Left ventricle myocardium inferior (tissue), 1 donor: ENCODE results near the gene GDPD1. TPM values are rescaled to one million over a fixed set of nuclear protein-coding genes. Genes with fewer than 3 reads are reported as not detected.
"Not testable (repeated sequence)": the region's sequence is repeated elsewhere in the genome, so short reads cannot be mapped to it uniquely, and the experiment has no call there.

Experiments
- DNase-seq: peaks from one replicate; pipeline ENCODE4 v3.0.0-alpha.2; 2020
- H3K27ac ChIP-seq: fragments of 200-600 bp; replicated peaks from 2 replicates; pipeline ENCODE4 v1.8.0; 2021
- H3K27me3 ChIP-seq: fragments of 200-600 bp; 2 replicates; pipeline ENCODE4 v1.8.0; 2021; ENCODE audit warnings: low read depth
- H3K36me3 ChIP-seq: fragments of 200-600 bp; 2 replicates; pipeline ENCODE4 v1.8.0; 2021
- H3K4me1 ChIP-seq: fragments of 200-600 bp; 2 replicates; pipeline ENCODE4 v1.8.0; 2021
- H3K4me3 ChIP-seq: fragments of 200-600 bp; 2 replicates; pipeline ENCODE4 v1.8.0; 2021; ENCODE audit warnings: mild to moderate bottlenecking, moderate library complexity
- H3K9me3 ChIP-seq: fragments of 200-600 bp; replicated peaks from 2 replicates; pipeline ENCODE4 v1.8.0; 2021
- CTCF ChIP-seq: fragments of 200-600 bp; IDR thresholded peaks from 2 replicates; pipeline ENCODE4 v1.8.0; 2021; ENCODE audit warnings: antibody characterized with exemption, mild to moderate bottlenecking, borderline replicate concordance
- intact Hi-C: fragments of 100-400 bp; cut with micrococcal nuclease; formaldehyde crosslinking; loops from one replicate; pipeline ENCODE4 v1.11.0; 2022
- total RNA-seq: library from RNA; stranded (reverse); fragmentation: NEBNext Ultra II Directional; extraction: Animal tissue kit (Norgen Biotek cat#: 25700); gene quantifications from one replicate; pipeline ENCODE4 v1.2.1, GENCODE V29; 2021
- donor health status: DM: no; HTN: yes; CAD: no; lungs with severe emphysema.

The GDPD1 gene
- total RNA-seq, 1 donor from 2014 or later, result 2.9 TPM

GRCh38 chr17:59199398-59199797 is 20.9 kb upstream of the GDPD1 start:
- DNase-seq, result no peak

GRCh38 chr17:59202320-59202719 is 18.0 kb upstream of the GDPD1 start:
- DNase-seq, result no peak
- no peak for TF ChIP-seq CTCF
- Histone ChIP-seq H3K4me1 (no peaks in the 10 kb centered on the region), H3K27ac (no peak overlapping the region), H3K9me3 (no peaks in the 10 kb centered on the region), H3K36me3 (no peaks in the 10 kb centered on the region), H3K4me3 (no peak overlapping the region), H3K27me3 (no peaks in the 10 kb centered on the region)
- intact Hi-C loops, result no loop called here

More at GRCh38 chr17:59199398-59199797, 20.9 kb upstream of the GDPD1 start:
- intact Hi-C loops, result no loop called here
- Histone ChIP-seq H3K36me3 (no peaks in the 10 kb centered on the region), H3K4me1 (no peaks in the 10 kb centered on the region), H3K9me3 (no peaks in the 10 kb centered on the region), H3K27ac (no peak overlapping the region), H3K4me3 (no peak overlapping the region), H3K27me3 (no peaks in the 10 kb centered on the region)
- no peak for TF ChIP-seq CTCF

- peaks cover 16% of the 10 kb centered on the region for H3K4me1 ChIP-seq
- no peak overlapping the region for H3K4me3 ChIP-seq
- H3K27me3 ChIP-seq, result no peaks in the 10 kb centered on the region
- H3K9me3 ChIP-seq, result no peaks in the 10 kb centered on the region
- intact Hi-C loops, result no loop called here
- no peak for TF ChIP-seq CTCF
- no peak for DNase-seq
- no peak overlapping the region for H3K27ac ChIP-seq
- peaks cover 7% of the 10 kb centered on the region for H3K36me3 ChIP-seq
Measured at GRCh38 chr17:59219370-59219769, 941 bp upstream of the GDPD1 start.

- peaks cover 16% of the 10 kb centered on the region for H3K4me1 ChIP-seq
- peak overlapping the region; percentile 83 for H3K4me3 ChIP-seq
- TF ChIP-seq CTCF, result no peak
- no peaks in the 10 kb centered on the region for H3K9me3 ChIP-seq
- DNase-seq, result no peak
- peak overlapping the region; percentile 64 for H3K27ac ChIP-seq
- intact Hi-C loops, result no loop called here
- H3K27me3 ChIP-seq, result no peaks in the 10 kb centered on the region
- H3K36me3 ChIP-seq, result peaks cover 1% of the 10 kb centered on the region
Measured at GRCh38 chr17:59219992-59220327, 351 bp upstream of the GDPD1 start.

- Histone ChIP-seq H3K27me3 (no peaks in the 10 kb centered on the region), H3K9me3 (no peaks in the 10 kb centered on the region), H3K4me1 (peaks cover 16% of the 10 kb centered on the region), H3K27ac (peak overlapping the region; percentile 64), H3K4me3 (peak overlapping the region; percentile 83), H3K36me3 (no peaks in the 10 kb centered on the region)
- no peak for TF ChIP-seq CTCF
- no peak for DNase-seq
- intact Hi-C loops, result no loop called here
Measured at GRCh38 chr17:59221159-59221847, 992 bp downstream of the GDPD1 start.

GRCh38 chr17:59223813-59224212 is 3.5 kb downstream of the GDPD1 start:
- intact Hi-C loops, result no loop called here

GRCh38 chr17:59228588-59228987 is 8.3 kb downstream of the GDPD1 start:
- DNase-seq, H3K27me3 ChIP-seq, H3K36me3 ChIP-seq, intact Hi-C loops, H3K27ac ChIP-seq, H3K9me3 ChIP-seq, H3K4me1 ChIP-seq, H3K4me3 ChIP-seq: not testable (repeated sequence)

More at GRCh38 chr17:59223813-59224212, 3.5 kb downstream of the GDPD1 start:
- TF ChIP-seq CTCF, result no peak
- Histone ChIP-seq H3K4me3 (no peak overlapping the region), H3K9me3 (no peaks in the 10 kb centered on the region), H3K4me1 (peaks cover 16% of the 10 kb centered on the region), H3K27me3 (no peaks in the 10 kb centered on the region), H3K36me3 (no peaks in the 10 kb centered on the region), H3K27ac (no peak overlapping the region)
- DNase-seq, result no peak
